CD4-positive, alpha-beta T cell treated with Interferon gamma for 1 hour (primary cell): ENCODE results near the gene STXBP2.

Experiments used
- DNase-seq: peaks from one replicate; pipeline ENCODE4 v3.0.0-alpha.2; 2020

The STXBP2 gene

DNA sequence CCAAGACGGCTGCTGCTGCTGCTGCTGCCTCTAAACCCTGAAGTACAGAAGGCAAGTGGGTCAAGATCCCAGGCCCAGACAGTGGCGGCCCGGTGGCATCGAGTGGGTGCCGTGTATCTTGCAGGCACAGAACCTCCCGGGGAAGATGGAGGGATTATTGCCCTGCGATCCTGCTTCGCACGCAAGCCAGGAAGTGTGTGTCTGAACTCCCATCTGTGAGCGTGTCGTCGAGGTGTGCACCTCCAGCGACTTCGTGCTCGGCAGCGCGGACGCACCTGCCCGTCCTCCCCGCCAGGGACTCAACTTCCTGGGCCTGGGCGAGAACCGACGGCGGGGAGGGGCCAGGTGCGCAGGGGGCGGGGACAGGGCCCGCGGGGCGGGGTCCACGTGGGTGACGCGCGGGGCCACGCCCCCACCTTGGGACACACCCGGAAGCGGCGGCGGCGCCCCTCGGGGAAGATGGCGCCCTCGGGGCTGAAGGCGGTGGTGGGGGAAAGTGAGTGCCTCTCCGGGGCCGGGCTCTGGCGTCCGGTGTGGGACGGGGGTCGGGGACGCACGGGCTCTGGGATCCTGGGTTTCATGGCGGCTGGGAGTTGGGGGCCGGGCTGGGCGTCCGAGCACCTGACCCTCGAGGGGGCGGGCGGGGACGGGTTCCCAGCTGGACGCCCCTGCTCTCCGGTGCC, at the start of gene STXBP2:
Gene STXBP2, plus strand, starts transcription at position 420 of the 683 bp plus-strand sequence. Its CDS starts 40 bp downstream, at position 460.
- DNase-seq = peak; percentile 90

DNA sequence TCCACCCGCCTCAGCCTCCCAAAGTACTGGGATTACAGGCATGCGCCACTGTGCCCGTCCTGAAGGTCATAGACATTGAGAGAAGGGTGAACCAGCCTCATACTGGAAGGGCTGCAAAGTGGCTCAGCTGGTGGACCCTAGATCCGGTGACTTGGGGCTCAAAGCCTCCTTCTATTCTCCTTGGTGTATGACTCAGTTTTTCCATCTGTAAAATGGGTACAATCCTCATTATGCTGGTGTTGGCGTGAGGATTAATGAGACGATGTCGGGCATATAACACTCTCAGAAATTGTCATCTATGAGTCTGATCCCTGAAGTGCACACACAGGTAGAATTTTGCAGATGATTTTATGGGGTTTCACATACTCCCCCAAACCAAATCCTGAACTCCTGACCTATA, 47.1 kb upstream of the STXBP2 start:
- DNase-seq = no peak

GRCh38 chr19:7590256-7590655, 46.7 kb upstream of the STXBP2 start:
- no peak for DNase-seq

GRCh38 chr19:7595466-7596133, 41.3 kb upstream of the STXBP2 start, which contains the start of gene CAMSAP3:
Gene CAMSAP3, plus strand, starts transcription at chr19:7595863. Its CDS starts 140 bp downstream, at chr19:7596003.
- peak; percentile 32 for DNase-seq

DNA sequence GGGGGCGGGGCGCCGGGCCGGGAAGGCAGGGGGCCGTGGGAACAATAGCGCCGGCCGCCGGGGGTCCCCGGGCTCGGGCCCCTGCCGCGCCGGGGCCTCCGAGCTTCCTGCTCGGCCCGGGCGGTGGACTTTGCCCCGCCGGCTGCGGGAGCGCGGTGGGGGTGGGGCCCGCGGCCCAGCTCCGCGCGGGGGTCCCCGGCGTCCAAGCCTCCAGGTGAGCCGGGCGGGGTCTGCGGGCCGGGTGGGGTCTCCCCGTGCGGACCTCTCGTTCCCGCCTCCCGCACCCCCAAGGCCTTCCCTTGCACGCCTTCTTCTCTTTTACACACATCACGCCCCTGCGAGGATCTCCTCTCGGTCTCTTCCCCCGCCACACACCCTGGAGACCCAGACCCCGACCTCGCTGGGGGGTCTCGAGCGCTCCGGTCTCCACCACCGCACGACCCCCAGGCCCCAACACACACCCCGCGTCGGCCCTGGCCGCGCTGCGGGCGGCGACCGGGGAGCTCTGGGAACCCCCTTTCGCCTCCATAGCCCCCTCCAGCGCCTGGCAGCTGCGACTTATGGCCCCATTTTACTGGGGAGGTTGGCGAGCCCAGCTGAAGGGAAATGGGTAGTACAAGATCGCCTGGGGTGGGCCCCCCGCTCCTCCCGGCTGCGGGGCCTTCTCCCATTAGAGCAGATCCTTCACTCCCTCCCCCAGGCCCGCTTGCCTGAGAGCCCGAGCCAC, 40.5 kb upstream of the STXBP2 start:
- no peak for DNase-seq

DNA sequence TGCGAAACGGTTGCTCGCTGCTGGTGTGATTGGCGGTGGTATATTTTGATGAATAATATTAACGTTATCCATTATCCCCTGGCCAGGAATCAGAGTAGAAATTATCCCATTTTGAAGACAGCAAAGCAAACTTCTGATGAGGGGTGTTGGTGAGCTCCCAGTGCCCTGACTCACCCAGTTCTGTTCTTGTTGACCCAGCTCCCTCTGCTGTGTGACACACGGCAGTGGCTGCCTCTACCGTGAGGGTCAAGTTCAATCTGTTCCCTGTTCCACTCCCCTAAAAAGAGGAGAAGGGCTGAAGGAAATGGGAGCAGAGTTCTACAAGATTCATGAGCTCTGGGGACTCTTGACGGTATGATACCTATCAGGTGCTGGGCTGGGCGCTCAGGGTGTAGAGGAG, 39.2 kb upstream of the STXBP2 start:
- no peak for DNase-seq

GRCh38 chr19:7598180-7598579, 38.7 kb upstream of the STXBP2 start:
- no peak for DNase-seq

DNA sequence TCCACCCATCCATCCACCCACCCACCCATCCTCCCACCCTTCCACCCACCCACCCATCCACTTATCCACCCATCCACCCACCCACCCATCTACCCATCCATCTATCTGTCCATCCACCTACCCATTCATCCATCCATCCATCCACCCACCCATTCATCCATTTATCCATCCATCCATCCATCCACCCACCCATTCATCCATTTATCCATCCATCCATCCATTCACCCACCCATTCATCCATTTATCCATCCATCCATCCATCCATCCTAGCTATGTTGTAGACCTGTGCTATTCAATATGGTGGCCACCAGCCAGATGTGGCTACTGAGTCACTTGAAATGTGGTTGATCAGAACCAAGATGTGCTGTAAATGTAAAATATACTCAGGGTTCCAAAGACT, 36.2 kb upstream of the STXBP2 start:
- no peak for DNase-seq

- no peak for DNase-seq
These were observed 34.5 kb upstream of the STXBP2 start for GRCh38 chr19:7602240-7602934.

DNA sequence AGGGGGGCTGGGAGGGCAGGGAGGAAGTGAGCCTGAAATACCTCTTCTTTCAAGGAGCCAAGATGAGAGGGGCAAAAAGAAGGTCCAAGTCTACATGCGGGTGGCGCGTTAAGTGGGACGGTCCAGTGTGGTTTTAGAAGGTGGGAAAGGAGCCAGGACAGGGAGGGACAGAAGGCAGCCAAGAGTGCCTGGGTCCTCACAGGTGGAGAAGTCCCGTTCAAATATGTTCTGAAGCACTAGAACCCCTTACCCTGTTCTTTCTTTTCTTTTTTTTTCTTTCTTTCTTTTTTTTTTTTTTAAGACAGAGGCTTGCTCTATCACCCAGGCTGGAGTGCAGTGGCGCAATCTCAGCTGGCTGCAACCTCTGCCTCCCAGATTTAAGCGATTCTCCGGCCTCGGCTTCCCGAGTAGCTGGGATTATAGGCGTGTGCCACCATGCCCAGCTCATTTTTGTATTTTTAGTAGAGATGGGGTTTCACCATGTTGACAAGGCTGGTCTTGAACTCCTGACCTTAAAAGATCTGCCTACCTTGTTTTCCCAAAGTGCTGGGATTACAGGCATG, 33.9 kb upstream of the STXBP2 start:
- no peak for DNase-seq

- no peak for DNase-seq
These were observed 33.0 kb upstream of the STXBP2 start for GRCh38 chr19:7603919-7604318.

DNA sequence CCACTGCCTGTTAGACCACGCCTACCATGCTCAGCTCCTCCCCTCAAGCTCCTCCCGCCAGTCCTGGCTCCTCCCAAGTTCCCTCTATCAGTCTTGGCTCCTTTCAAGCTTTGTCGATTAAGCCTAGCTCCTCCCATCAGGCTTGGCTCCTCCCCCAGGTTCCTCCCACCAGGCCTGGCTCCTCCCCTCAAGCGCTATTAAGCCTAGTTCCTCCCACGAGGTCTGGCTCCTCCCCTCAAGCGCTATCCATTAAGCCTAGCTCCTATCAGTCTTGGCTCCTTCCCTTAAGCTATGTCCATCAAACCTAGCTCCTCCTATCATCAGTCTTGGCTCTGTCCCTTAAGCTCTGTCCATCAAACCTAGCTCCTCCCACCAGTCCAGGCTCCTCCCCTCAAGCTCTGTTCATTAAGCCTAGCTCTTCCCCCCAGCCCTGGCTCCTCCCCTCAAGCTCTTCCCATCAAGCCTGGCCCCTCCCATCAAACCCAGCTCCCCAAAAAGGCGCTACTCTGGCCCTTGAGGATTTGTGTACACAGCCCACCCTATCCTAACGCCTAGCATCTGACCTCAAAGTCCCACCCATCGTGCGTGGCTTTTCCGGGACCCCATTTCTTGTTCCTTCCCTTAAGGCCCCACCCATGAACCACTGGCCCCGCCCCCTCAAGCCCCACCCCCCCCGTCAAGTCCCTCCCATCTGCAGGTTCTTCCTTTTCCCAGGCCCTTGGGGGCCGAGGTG, 31.3 kb upstream of the STXBP2 start:
- DNase-seq = peak; percentile 21

DNA sequence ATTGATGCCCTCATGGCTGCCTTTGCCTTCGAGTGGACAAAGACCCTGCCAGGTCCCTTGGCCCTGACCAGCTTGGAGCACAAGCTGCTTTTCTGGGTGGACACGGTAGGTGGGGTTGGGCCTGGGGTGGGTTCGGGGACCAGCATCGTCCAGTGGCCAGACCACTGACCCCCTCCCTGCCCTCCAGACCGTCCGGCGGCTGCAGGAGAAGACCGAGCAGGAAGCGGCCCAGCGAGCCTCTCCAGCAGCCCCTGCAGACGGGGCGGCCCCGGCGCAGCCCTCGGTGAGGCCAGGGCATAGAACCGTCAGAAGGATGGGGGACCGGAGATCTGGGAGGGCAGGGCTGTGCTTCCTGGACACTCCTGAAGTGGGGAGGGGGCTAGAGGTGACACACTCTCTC, 30.6 kb upstream of the STXBP2 start:
- no peak for DNase-seq

DNA sequence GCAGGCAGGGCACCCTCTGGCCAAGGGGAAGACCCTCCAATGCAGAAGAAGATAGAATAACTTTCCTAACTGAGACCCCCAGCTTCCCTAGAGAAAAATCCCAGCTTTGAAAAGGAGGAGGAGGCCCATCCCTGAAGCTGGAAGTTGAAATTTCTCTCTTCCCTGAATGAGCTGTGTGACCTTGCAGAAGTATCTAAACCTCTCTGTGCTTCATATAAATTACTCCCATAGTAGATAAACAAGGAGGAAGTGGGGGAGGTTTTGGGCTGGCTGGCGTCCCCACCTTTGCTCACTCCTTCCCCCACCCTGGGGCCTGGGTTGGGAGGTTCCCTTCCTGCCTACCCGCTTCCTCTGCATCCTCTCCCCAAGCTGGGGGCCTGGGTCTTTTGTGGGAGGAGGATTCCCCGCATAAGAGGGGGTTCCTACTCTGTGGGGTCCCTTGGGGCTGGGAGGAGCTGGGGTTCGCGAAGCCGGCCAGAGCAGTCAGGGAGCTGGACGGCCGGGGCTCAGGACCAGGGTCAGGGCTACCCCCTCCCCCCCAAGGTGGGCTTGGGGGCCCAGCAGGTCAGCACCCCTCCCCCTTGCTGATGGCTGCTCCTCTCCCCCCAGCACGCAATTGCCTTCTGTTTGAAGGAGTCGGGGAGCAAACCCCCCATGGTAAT, 29.6 kb upstream of the STXBP2 start:
- no peak for DNase-seq

DNA sequence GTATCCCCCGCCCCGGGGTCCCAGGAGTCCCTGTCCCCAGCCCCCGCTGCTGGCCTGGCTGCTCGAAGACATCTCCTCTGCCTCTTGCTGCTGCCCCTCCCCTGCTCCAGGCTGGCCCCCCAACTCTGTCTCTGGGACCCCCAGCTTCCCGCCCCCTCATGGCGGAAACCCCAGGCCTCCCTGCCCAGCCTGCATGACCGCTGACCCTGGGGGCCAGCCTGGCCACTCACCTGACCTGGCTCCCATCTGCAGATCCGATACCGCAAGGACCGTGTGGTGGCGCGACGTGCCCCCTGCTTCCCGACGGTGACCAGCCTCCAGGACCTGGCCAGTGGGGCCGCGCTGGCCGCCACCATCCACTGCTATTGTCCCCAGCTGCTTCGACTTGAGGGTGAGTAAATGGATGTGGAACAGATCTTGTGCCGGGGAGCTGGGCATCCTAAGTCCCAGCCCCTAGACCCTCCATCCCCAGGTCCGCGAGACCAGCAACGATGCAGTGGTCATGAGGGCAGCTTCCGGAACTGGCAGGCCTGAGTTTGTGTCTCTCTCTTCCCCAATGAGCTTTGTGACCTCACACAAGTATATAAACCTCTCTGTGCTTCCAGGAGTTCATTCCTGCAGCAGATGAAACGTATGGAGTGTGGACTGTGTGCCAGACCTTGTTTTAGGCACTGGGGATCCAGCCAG, 28.9 kb upstream of the STXBP2 start:
- DNase-seq = no peak

- DNase-seq = no peak
These were observed 26.2 kb upstream of the STXBP2 start for GRCh38 chr19:7610491-7611240.

DNA sequence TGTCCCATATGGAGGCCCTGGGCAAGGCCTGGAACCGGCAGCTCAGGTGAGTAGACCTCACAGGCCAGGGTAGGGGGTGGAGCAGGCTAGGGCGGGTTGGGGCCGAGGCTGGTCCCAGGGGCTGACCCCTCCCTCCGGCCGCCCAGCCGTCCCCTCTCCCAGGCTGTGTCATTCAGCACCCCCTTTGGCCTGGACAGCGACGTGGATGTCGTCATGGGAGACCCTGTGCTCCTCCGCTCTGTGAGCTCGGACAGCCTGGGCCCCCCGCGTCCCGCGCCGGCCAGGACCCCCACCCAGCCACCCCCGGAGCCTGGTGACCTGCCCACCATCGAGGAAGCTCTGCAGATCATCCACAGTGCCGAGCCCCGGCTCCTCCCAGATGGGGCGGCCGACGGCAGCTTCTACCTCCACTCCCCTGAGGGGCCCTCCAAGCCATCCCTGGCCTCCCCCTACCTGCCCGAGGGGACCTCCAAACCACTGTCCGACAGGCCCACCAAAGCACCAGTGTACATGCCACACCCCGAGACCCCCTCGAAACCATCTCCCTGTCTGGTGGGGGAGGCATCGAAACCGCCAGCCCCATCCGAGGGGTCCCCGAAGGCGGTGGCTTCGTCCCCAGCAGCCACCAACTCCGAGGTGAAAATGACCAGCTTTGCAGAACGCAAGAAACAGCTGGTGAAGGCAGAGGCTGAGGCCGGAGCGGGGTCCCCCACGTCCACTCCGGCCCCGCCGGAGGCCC, 25.2 kb upstream of the STXBP2 start:
- no peak for DNase-seq

DNA sequence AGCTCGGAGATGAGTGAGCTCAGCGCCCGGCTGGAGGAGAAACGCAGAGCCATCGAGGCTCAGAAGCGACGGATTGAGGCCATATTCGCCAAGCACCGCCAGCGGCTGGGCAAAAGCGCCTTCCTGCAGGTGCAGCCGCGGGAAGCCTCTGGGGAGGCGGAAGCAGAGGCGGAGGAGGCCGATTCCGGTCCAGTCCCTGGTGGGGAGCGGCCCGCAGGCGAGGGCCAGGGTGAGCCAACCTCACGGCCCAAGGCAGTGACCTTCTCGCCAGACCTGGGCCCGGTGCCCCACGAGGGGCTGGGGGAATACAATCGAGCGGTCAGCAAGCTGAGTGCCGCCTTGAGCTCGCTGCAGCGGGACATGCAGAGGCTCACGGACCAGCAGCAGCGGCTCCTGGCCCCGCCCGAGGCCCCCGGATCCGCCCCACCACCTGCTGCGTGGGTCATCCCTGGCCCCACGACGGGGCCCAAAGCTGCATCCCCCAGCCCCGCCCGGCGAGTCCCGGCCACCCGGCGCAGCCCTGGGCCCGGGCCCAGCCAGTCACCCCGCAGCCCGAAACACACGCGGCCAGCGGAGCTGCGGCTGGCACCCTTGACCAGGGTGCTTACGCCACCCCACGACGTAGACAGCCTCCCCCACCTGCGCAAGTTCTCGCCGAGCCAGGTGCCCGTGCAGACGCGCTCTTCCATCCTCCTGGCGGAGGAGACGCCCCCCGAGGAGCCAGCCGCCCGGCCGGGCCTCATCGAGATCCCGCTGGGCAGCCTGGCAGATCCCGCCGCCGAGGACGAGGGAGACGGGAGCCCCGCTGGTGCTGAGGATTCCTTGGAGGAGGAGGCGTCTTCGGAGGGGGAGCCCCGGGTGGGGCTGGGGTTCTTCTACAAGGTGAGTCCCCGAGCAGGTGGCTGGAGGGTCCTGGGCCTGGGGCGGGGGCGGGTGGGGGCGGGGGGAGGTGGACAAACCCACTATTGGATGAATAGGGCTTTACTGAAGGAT, 24.3 kb upstream of the STXBP2 start:
- DNase-seq = no peak
